ENCODE results near the gene PAQR4. TPM values are rescaled to one million over a fixed set of nuclear protein-coding genes. Genes with fewer than 3 reads are reported as not detected.

Gene PAQR4
- total RNA-seq, 4 donors from 2014 or later = 2.9 to 18.8 (median 8.0) TPM

GRCh38 chr16:2982402-2982801, 13.3 kb downstream of the PAQR4 start:
- no peak overlapping the region for H3K4me3 ChIP-seq
- intact Hi-C loops (cut with DNase I) = no loop called here
- peaks cover 15 to 77% (median 34%) of the 10 kb centered on the region in 3 donors for H3K4me1 ChIP-seq
- no peak for TF ChIP-seq POLR2A (IDR thresholded peaks at IDR 0.05)
- TF ChIP-seq, protein P1, sequence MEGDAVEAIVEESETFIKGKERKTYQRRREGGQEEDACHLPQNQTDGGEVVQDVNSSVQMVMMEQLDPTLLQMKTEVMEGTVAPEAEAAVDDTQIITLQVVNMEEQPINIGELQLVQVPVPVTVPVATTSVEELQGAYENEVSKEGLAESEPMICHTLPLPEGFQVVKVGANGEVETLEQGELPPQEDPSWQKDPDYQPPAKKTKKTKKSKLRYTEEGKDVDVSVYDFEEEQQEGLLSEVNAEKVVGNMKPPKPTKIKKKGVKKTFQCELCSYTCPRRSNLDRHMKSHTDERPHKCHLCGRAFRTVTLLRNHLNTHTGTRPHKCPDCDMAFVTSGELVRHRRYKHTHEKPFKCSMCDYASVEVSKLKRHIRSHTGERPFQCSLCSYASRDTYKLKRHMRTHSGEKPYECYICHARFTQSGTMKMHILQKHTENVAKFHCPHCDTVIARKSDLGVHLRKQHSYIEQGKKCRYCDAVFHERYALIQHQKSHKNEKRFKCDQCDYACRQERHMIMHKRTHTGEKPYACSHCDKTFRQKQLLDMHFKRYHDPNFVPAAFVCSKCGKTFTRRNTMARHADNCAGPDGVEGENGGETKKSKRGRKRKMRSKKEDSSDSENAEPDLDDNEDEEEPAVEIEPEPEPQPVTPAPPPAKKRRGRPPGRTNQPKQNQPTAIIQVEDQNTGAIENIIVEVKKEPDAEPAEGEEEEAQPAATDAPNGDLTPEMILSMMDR (IDR thresholded peaks at IDR 0.05) = no peak
- H3K27ac ChIP-seq = no peak overlapping the region
- H3K9me3 ChIP-seq = no peaks in the 10 kb centered on the region
- H3K27me3 ChIP-seq = peaks cover 0 to 26% (median 0%) of the 10 kb centered on the region in 4 donors
- DNase-seq = no peak
- H3K36me3 ChIP-seq = no peaks in the 10 kb centered on the region
- 87 to 89% methylated on average over 5 of the region's 5 CpGs for WGBS, 2 donors

DNA sequence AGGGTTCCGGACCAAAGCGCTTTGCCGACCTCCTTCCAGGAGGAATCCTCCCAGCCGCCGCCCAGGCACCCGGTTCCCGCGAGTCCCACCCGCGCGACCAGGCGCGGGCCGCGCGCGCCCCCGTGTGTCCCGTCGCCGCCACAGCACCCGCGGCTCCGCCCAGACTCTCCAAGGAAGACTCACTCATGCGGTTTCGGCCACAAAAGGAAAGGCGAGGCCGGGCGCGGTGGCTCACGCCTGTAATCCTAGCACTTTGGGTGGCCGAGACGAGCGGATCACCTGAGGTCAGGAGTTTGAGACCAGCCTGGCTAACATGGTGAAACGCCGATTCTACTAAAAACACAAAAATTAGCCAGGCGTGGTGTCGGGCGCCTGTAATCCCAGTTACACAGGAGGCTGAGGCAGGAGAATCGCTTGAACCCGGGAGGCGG, 14.6 kb downstream of the PAQR4 start:
- 8 to 31% methylated on average over 7 to 18 of the region's 42 CpGs for WGBS, 2 donors
- no peak for TF ChIP-seq POLR2A (IDR thresholded peaks at IDR 0.05)
- TF ChIP-seq, protein P1 (IDR thresholded peaks at IDR 0.05) = peak; percentile 91 to 98 (median 94)
- H3K4me1 ChIP-seq = peaks cover 15 to 64% (median 34%) of the 10 kb centered on the region in 3 donors
- no peak for DNase-seq
- H3K27ac ChIP-seq = peak overlapping the region in 2 of 4 donors; percentile 2 to 48
- peaks cover 0 to 36% (median 0%) of the 10 kb centered on the region in 4 donors for H3K27me3 ChIP-seq
- no peaks in the 10 kb centered on the region for H3K9me3 ChIP-seq
- H3K36me3 ChIP-seq = no peaks in the 10 kb centered on the region
- H3K4me3 ChIP-seq = peak overlapping the region in 3 of 4 donors; percentile 8 to 47 (median 29)
- intact Hi-C loops (cut with DNase I) = no loop called here

- TF ChIP-seq POLR2A (IDR thresholded peaks at IDR 0.05) = no peak
- TF ChIP-seq, protein P1 (IDR thresholded peaks at IDR 0.05) = no peak
- Histone ChIP-seq H3K4me1 (peaks cover 6 to 49% (median 24%) of the 10 kb centered on the region in 3 donors), H3K9me3 (no peaks in the 10 kb centered on the region), H3K27ac (peak overlapping the region in 1 of 4 donors; percentile 52), H3K4me3 (no peak overlapping the region), H3K27me3 (peaks cover 0 to 41% (median 0%) of the 10 kb centered on the region in 4 donors), H3K36me3 (no peaks in the 10 kb centered on the region)
- DNase-seq = no peak
- WGBS, 2 donors = 52 to 57% methylated on average over 3 to 8 of the region's 9 CpGs
- intact Hi-C loops (cut with DNase I) = no loop called here
Measured at GRCh38 chr16:2985462-2985861, 16.3 kb downstream of the PAQR4 start.

- peaks cover 0 to 45% (median 0%) of the 10 kb centered on the region in 4 donors for H3K27me3 ChIP-seq
- H3K27ac ChIP-seq = peak overlapping the region in 1 of 4 donors; percentile 52
- intact Hi-C loops (cut with DNase I) = no loop called here
- peaks cover 6 to 49% (median 21%) of the 10 kb centered on the region in 3 donors for H3K4me1 ChIP-seq
- no peak for DNase-seq
- H3K36me3 ChIP-seq = no peaks in the 10 kb centered on the region
- no peak overlapping the region for H3K4me3 ChIP-seq
- no peak for TF ChIP-seq POLR2A (IDR thresholded peaks at IDR 0.05)
- TF ChIP-seq, protein P1 (IDR thresholded peaks at IDR 0.05) = no peak
- H3K9me3 ChIP-seq = no peaks in the 10 kb centered on the region
- 60 to 75% methylated on average over 2 to 7 of the region's 15 CpGs for WGBS, 2 donors
Measured at GRCh38 chr16:2985893-2986355, 16.8 kb downstream of the PAQR4 start.

DNA sequence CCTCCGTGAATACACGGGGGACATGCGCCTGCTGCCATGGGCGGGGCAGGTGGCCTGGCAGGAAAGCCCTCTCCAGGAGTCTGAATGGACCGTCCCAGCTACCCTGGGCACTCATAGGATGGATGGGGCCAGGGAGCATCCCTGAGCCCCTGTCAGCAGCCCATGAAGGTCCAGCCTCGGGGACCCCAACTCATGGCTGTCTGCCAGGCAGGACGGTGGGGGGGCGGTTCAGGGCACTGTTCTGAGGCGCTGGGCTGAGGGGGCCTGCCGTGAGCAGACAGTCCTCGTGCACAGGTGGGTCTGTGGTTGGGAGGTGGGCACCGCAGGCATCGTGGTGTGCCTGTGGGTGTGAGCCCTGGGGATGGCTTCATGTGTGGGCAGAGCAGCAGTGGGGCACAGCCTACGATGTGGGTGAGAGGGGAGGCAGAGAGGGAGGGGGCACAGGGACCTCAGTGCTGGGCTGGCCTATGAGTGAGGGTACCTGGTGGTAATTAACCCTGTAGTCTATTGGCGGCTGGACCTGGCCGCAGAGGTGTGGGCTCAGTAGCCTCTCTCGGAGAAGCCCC, 17.6 kb downstream of the PAQR4 start:
- WGBS, 2 donors = 61 to 90% methylated on average over 2 to 6 of the region's 17 CpGs
- Histone ChIP-seq H3K27ac (no peak overlapping the region), H3K36me3 (no peaks in the 10 kb centered on the region), H3K9me3 (no peaks in the 10 kb centered on the region), H3K27me3 (peaks cover 0 to 49% (median 0%) of the 10 kb centered on the region in 4 donors), H3K4me3 (no peak overlapping the region), H3K4me1 (peaks cover 6 to 52% (median 18%) of the 10 kb centered on the region in 3 donors)
- DNase-seq = no peak
- TF ChIP-seq, protein P1 (IDR thresholded peaks at IDR 0.05) = no peak
- TF ChIP-seq POLR2A (IDR thresholded peaks at IDR 0.05) = no peak
- intact Hi-C loops (cut with DNase I) = no loop called here

Data from esophagus squamous epithelium (tissue), 5 donors.